Left renal pelvis (tissue), 4 donors: ENCODE data around the gene OR2C3. TPM values are rescaled to one million over a fixed set of nuclear protein-coding genes. Genes with fewer than 3 reads are reported as not detected.
"Not testable (repeated sequence)": the region's sequence is repeated elsewhere in the genome, so short reads cannot be mapped to it uniquely, and the experiment has no call there.

Experiments used
- DNase-seq, 4 donors: peaks; one replicate each; pipeline ENCODE4 v3.0.0-alpha.2; 2013; ENCODE audit warnings: low read depth in 4 of 4, low spot score in 3 of 4
- polyA plus RNA-seq, 4 donors: library from polyadenylated mRNA; unstranded; fragments of 120-200 nt; gene quantifications; one replicate each; pipeline ENCODE4 v1.2.1, GENCODE V29; 2013; ENCODE audit not compliant: insufficient read length in 4 of 4

The OR2C3 gene
- polyA plus RNA-seq = 1 to 10 TPM in 1 of 4 donors, under 1 TPM in 3; 0.55 to 1.7 (median 0.75) TPM

DNA sequence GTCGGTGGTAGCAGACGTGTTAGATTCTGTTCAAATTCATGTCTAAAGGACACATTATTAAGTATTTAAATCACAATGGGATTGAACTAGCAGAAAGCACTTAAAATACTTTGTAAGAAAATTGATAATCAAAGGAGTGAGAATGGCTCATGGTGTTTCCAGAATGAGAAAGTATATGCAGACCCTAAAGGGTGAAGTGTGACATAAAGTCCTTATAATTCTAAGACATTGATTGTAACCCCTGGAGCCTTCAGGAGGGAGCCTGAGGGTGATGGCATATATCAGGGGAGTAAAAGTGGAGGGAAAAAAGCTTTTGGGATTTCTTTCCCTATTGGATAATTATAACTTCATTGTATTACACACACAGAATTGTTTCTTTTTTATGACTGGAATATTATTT, at the start of gene OR2C3:
Gene OR2C3, minus strand, starts transcription at position 101 of the 400 bp plus-strand sequence. CDS start 3,929 bp downstream, outside the sequence.
- no peak for DNase-seq

DNA sequence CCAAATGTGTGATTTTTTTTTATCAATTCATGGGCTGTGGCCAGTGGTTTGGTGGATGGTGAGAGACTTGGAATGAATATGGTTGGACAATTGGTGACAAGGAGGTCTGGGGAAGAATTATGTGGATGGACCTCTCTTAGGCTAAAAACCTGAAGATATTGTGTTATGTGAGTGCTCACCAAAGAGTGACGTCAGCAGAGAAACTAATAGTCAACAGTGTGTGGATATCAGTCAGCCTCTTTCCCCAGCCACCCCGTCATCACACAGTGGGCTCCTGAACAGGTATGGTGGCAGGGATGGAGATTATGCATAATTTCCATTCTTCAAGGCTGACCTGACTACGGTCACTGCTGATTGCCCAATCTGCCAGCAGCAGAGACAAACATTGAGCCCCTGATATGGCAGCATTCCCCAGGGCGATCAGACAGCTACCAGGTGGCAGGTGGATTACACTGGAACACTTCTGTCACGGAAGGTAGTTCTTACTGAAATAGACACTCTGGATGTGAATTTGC, 42.8 kb upstream of the OR2C3 start:
- DNase-seq = no peak

DNA sequence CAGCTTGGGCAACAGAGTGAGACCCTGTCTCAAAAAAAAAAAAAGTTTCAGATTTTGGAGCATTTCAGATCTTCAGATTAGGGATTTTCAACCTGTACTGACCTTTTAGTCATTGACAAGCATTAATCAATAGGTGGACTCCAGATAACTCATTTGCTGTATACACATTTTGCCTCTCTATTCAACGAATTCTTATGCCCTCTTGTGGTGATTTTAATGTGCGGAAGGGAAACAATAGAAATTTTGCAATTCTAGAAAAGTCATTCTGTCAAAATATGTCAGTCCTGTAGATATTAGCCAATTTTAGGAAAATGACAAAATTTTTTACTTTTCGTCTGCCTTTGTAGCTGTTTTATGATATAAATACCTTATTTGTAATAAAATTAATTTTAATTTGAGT, 40.3 kb upstream of the OR2C3 start:
- DNase-seq = no peak

DNA sequence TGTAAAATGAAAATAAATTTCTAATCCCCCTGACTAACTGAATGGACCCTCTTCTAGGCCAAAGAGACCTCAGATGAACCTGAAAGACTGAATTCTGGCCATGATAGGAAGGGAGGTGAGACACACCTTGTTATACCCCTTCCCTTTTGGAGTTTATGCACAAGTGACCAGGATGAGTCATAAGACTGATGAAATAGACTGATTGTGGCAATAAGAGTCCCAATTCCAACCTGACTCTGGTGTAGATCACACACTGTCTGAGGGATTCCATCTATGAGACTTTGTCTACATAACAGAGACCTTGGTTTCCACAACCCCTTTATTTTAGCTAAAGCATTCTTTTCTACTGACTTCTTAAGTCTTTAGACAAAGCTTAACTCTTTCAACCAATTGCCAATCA, 38.4 kb upstream of the OR2C3 start:
- no peak for DNase-seq

DNA sequence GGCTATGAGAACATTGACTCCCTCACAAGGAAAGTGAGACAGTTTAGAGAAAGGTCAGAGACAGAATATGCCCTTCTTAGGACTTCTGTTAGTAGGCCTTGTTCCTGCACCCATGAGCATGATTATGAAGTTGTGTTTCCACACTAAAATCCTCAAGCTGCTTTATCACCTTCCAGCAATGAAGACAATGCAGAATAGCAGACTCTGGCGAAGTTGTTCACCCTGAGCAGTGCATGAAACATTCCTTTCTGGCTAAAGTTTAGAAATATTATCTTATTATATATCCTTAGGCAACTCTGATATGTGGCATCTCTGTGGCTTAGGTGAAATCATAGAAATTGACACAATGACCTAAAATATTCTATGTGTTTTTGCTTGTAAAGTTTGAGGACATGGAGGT, 38.0 kb upstream of the OR2C3 start:
- DNase-seq = no peak

DNA sequence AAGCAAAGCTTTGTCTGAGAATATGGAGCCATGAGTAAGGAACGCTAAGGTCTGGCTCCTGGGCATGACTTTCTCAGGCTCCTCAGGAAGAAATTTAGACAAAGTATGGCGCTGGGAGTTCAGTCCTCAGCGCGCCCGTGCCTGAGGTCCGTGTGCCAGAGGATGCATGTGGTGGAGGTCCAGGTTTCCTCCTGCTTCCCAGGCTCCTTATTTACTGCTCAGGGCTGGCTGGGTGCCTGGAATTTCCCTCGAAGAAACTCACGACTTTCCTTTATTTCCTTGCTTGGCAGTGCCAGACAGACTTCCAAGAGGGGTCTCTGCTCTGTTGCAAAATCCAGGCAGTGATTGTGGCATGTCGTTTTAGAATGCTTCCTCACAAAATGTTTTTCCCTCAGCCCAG, 26.0 kb upstream of the OR2C3 start:
- DNase-seq = no peak

DNA sequence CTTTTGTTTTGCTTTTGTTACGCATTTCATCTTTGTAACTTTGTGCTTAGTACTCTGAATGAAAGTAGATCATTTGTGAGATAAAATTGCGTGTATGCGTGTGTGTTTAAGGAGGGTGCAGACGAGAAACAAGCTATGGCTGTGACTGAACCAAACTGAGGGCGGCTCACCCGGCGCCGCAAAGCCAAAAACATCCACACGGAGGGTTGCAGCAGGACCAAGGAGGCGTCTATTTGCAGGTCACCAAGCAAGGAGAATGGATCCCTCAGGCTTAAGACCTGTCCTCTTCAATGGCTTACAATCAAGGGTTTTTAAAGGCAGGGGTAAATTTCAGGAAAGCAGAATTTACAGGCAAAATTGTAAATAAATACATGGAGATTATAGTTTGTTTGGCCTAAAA, 25.5 kb upstream of the OR2C3 start:
- DNase-seq = no peak

DNA sequence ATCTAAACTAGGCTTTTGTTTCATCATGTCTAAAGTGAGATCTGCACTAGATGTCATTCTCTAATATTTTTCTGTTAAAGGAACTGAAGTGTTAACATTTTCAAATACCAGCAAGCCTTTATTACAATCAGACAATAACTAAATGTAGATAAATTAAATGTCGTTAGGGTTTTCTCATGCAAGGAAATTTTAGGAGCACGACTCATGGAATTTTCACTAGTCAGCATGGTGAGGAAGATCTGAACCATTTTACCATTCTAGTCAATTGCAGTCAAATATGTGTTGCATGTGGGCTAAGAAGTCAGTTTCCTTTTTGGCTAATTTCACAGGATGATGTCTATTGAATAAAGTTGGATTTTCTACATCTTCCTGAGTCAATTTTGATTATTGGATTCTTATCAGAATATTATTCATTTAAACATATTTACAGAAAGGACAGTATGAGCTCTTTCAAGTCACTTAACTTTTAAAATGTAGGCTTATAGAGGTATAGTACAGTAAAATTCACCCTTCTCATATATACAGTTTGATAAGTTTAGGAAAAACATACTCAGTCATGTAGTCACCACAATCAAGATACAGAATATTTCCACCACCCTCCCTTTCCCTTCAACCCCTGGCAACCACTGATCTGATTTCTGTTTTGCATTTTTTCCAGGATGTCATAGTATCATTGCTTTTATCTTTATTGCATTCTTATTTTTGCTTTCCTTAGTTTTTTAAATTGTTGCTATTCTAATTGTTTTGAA, 21.9 kb upstream of the OR2C3 start:
- DNase-seq = no peak

DNA sequence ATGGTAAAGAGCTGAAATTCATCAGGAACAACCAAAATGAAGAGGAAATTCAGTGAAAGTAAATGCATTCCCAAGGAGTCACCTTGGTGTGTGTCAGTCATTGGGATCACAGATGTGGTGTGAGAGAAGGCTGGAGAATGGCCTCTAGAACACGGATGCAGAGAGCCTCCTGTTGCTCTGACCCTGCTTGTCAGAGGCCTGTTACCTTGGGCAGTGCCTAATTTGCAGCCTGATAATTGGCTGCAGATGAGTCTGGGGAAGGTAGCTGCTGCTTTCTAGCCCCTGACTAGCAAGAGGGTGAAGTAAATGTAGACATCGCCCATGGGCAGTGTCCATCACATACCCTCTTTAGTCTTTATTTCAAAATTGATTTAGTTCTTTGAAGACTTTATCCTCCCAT, 16.0 kb upstream of the OR2C3 start:
- DNase-seq = no peak

DNA sequence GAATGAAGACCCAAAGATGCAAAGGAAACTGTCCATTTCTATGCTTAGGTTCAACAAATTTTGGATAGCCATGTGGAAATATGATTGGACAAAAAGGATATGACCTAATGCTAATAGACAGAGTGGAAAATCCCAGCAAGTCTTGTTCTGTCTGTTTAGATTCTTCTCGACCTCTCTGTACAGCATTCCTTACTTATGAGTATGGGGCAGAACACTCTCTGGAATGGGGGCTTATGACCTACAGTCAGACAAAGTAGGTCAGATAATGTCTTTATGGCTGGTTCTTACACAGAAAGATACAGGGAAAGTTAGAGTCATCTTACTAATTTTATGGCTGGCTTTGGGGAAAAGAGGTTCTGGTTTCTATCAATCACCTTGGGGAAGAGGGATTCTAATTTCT, 15.5 kb upstream of the OR2C3 start:
- DNase-seq = no peak

DNA sequence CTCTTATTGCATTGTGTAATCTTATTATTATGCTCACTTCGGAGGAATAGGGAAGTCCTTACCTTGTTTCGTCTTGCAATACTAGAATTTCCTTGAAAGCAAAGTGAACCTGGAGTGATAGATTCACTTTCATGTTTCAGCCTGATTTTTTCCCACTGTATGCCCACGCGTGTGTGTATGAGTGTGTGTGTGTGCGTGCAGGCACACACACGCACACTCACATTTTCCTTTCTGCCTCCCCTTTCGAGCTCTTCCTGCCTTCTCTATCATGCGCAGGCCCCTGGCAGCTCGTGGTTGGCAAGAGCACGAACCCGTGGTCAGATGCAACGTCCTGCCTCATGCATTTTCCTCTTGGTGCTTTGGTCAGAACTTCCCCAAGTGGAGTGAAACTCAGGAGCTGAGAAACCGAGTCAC, 12.5 kb upstream of the OR2C3 start, which contains the start of gene GCSAML:
Gene GCSAML, plus strand, starts transcription at position 366 of the 414 bp plus-strand sequence. CDS start 58 bp downstream, outside the sequence.
- DNase-seq = no peak

DNA sequence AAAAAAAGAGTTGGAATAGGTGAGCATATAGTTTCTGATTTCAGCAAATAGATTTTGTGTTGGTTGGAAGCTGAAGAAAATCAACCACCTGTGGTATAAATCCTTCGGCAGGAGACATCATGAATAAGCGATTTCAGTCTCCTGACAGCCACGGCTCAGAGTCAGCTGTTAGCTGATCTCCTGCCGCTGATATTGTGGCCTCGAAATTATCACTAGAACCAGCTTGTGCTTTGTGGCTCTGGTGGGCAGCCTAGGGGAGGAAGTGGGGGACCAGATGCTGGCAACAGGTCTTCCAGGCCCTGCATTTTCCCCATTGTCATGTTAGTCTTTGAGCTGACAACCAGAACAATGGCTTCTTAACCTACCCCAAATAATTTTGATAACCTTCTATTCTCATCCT, 11.9 kb upstream of the OR2C3 start:
- no peak for DNase-seq

DNA sequence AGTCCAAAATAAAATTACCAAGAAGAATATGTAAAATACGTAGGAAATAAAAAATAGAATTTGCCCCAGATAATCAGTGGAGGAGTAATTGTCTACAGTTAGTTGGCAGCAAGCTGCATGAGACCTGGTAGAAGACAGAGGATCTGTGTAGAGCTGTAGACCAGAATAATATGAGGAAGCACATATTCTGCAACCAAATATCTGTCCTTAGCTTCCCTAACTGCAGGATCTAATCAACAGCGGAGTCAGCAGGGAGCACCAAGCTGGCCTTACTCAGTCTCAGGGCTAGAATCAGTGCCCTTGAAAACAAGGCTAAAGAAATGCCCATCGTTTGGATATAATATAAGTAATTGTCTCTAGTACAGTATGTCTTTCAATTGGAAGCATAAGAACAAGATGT, 6.6 kb upstream of the OR2C3 start:
- DNase-seq = no peak

DNA sequence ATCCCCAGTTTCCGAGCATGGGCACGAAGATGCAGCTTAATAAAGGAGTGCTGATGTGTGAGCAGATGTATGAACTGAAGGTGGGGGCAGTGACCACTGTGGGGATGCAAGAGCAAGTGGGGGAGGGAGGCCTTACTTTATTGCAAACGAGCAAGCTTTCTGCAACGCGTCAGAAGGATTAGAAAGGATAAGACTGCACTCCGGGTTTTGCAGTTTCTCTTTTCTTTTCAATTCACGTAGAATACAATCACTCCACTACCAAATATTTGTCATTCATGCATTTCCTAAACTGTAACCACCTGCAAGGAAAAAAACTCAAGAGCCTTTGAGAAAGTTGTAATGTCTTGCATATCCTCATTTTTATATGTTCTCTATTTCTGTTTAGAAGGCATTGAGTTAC, 4.3 kb upstream of the OR2C3 start:
- no peak for DNase-seq

DNA sequence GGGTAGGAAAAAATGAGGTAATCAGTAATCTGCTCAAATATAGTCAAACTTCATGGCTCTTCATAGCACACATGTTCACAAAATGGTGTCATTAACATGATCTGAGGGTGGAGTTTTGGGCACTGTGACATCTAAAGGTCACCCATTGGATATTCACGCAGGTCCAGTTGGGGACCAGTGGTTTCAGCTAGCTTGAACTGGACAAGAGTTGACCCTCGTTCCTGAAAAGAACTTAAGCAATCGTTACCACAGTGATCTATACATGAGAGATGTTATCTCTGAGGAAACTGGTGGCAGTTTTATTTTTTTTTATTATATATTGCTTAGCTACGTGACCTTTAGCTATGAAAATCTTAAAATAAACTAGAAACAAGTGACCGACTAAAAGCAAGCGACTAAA, 3.0 kb upstream of the OR2C3 start:
- no peak for DNase-seq

DNA sequence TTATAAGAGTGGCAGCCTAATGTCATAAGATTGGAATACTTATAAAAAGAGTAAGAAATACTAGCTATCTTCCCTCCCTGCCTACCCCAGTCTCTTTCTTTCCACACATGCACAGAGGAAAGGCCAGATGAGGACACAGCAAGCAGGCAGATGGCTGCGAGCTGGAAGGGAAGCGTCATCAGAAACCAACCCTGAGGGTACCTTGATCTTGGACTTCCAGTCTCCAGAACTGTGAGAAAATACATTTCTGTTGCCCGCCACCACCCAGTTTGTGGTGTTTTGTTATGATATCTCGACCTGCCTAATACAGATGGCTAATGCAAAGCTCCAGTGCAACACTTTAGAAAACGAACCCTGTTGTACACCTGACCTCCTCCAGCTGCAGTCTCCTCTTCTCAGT, 2.3 kb upstream of the OR2C3 start:
- no peak for DNase-seq

DNA sequence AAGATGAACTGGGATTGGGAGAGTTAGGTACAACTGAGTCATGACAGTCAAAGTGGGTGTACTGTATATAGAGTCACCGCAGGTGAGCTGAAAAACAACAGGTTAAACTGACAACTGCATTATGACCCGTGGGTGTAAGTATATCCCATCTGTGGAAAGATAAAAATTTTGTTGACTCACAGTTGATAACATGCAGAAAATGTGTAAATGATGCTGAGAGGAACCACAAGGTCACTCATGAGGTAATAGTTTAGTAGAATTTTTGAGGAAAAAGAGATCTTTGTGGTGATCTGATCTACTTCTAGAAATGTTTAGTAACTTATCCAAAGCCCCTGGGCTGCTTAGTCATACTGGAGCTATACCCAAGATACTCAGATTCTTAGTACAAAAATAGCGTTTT, 838 bp downstream of the OR2C3 start:
- DNase-seq = no peak

DNA sequence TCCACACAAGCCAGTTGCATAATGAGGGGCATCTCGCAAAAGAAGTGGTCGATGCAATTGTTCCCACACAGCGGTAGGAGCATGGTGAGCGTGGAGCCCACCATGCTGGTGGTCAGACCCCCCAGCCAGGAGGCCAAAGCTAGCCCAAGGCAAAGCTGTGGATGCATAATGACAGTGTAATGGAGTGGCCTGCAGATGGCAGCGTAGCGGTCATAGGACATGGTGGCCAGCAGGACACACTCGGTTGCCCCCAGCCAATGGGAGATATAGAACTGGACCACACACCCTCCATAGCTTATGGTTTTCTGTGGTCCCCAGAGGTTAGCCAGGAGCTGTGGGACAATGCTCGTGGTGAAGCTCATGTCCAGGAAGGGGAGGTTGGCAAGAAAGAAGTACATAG, 4.3 kb downstream of the OR2C3 start:
- DNase-seq = no peak

DNA sequence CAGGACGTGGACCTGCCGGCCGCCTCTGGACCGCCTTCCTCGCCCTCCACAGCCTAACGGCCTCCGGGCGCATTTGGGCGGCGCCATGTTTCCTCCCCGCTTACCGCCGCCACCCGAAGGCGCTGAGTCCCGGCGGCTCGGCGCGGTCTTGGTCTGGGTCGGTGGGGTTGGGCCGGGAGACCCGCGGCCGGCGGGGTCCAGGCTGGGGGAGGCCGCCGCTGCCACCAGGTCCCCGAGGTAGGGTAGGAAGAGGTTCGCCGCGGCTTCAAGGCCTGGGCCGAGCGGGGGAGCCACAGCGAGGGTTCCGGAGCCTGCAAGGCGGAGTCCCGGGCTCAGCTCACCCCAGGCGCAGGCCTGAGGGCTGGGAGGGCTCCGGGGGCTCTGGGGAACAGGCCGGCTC, 5.5 kb downstream of the OR2C3 start:
- DNase-seq = no peak

DNA sequence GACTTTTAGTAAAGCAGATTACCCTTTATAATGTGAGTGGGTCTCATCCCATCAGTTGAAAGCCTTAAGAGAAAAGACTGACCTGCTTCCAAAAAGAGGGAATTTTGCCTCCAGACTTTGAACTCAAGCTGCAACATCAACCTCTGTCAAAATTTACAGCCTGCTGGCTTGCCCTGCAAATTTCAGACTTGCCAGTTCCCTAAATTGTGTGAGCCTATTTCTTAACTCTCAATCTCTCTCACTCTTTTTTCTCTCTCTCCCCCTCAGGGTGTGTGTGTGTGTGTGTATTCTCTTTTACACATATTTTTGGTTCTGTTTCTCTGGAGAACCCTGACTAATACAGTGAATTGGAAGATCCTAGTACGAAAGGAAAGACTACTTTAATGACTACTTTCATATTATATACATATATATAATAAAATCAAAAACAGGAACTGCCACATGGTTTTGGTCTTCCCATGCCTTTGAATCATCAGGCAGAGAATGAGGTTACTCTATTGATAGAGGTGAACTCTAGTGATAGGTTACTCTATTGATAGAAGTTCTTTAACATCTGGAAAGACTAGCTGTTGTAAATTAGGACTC, 6.4 kb downstream of the OR2C3 start:
- no peak for DNase-seq

DNA sequence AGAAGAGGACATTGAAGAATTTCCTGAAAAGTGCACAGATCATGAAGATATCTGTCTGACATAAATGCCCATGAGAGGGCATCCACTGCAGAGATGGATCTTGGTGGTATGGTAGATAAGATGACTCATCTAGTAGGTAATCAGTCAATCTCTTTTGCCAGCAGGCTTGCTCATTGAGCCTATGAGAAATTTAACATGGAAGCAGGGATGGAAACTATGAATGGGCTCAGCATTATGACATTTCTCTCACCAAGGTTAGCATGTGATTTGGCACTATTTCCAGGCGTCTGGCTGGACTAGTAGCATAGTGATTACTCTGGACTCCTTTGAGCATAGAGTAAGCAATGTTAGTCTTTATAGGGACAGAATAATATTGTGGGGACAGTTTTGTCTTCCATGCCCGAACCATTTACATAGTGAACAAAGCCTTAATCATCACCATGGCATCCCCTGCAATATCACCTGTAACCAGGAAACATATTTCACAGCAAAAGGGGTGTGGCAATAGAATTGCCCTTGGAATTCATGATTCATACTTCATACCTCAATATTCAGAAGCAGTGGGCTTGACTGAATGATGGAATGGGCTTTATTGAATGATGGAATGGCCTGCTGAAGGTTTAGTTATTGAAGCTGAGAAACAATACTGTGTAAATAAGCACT, 7.3 kb downstream of the OR2C3 start:
- no peak for DNase-seq

DNA sequence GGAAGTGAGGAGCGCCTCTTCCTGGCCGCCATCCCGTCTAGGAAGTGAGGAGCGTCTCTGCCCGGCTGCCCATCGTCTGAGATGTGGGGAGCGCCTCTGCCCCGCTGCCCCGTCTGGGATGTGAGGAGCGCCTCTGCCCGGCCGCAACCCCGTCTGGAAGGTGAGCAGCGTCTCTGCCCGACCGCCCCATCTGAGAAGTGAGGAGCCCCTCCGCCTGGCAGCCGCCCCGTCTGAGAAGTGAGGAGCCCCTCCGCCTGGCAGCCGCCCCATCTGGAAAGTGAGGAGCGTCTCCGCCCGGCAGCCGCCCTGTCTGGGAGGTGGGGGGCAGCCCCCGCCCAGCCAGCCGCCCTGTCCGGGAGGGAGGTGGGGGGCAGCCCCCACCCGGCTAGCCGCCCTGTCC, 14.4 kb downstream of the OR2C3 start:
- DNase-seq = not testable (repeated sequence)
